NCI-H1048 (cell line): Measurements from ENCODE around the gene EPHA2.
A peak's percentile ranks its signal among the peaks of the same experiment; 100 is the strongest.
"Not testable (repeated sequence)": the region's sequence is repeated elsewhere in the genome, so short reads cannot be mapped to it uniquely, and the experiment has no call there.

Experiments used
- DNase-seq: peaks from one replicate; lab custom pipeline; 2025; lab: John Stamatoyannopoulos, UW

Gene EPHA2

DNA sequence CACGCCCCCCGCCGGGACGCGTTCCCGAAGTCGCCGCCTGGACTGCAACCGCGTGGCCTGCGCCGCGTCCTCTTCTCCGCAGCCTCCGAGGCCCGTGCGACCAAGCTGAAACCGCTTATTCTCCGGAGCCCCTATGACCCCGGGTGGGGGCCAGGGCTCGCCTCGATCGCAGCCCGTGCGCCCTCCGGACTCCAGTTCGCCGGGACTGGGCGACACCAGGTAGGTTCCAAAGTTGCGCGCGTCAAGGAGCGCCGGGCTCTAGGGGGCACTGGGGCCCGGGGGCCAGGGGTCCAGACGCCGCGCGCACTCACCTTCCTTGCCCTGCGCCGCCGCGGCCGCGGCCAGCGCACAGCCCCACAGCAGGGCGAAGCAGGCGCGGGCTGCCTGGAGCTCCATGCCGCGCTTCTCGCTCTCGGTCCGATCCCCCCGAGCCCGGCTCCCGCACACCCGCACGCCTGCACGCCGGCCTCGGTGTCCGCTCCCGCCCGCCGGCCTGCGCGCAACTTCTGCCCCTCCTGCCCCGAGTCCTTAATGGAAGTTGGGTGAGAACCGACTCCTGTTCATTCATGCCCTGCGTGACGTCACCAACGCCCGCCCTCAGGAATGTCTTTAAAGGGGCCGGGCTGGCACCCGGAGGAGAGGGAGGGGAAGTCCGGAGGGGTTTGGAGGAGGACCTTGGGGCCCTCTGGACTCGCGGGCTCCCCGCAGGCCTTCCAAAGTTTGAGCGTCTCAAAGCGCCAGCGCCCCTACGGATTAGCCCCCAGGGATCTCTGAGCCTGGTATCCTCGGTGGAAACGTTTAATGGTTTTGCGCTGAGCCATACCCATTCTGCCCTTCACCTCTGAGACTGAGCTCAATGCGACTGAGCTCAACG, at the start of gene EPHA2:
TSS of gene EPHA2 (minus strand) at position 533 of the 874 bp plus-strand sequence. CDS start at position 396, 137 bp downstream.
- peak; percentile 70 for DNase-seq

GRCh38 chr1:16205334-16205671, 49.4 kb upstream of the EPHA2 start:
- DNase-seq = no peak

DNA sequence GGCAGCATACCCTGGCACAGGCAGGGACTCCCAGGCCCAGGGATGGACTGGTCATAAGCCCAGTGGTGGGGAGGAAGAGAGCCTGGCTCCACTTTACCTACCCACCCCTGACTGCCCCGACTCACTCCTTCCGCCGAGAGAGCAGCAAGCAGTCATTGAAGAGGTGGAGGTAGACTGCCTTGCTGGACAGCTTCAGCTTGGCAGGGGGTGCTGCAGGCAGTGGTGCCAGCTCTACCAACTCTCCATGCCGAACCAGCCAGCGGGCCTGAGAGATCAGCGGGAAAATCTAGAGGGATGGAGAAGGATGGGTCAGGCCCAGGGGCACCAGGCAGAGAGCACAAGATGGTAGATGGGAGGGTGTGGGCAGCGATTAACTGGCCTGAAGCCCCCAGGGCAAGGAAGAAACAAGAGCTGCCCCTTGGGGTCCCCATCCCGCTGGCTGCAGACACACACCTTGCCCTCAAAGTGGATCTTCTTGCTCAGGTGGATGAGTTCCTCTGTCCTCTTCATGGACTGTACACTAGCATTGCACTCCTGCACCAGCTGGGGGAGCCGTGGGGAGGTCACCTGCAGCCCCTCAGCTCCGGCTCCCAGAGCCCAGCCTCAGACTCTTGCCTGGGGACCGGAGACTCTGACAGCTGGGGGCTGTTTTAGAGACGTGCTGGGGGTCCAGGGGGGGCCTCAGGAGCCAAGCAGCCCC, 48.9 kb upstream of the EPHA2 start:
- DNase-seq = no peak

DNA sequence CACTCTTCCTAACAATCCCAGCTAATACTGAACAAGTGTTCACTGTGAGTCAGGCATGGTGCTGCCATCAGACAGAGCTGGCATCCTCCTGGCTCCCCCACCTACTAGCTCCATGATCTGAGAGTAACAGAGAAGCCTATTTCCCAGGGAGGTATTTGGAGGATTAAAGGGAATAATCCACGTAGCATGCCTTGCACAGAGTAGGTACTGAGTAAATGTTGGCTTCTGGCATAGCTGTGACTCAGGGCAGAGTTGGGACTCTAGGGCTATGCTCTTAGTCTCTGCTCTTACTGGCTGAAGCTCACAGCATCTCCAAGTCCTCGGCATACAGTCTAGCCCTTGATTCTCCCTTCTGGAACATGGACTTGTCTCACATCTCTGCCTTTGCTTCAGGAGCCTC, 48.3 kb upstream of the EPHA2 start:
- no peak for DNase-seq

DNA sequence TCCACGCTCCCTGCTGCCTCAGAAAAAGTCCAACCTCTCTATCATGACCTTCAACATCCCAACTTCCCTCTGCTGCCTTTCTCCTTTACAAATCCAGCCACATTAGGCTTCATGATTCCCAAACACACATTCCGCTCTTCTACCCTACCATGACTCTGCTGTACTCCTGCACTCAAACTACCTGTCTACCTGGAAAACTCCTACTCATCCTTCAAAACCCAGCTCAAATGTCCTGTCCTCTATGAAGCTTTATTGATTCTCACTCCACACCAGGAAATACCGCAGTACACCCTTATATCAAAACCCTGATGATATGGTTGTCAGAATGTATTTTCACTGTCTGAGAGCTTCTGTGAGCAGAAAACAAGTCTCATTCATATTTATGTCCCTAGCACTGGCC, 47.7 kb upstream of the EPHA2 start:
- DNase-seq = no peak

GRCh38 chr1:16202281-16203210, 46.7 kb upstream of the EPHA2 start:
- no peak for DNase-seq

DNA sequence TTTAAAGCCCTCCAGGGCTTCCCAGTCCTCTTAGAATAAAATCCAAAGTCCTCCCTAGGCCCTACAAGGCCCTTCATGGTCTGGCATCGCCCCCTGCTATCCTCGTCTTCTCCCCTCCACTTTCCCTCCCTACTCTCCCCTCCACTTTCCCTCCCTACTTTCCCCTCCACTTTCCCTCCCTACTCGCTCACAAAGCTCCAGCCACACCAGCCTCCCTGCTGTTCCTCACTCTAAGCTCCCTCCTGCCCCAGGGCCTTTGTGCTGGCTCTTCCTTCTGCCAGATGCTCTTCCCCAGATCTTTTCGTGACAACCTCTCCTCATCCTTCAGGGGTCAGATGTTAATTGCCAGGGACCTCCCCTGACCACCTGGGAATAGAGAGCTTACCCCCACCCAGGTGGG, 43.8 kb upstream of the EPHA2 start:
- no peak for DNase-seq

DNA sequence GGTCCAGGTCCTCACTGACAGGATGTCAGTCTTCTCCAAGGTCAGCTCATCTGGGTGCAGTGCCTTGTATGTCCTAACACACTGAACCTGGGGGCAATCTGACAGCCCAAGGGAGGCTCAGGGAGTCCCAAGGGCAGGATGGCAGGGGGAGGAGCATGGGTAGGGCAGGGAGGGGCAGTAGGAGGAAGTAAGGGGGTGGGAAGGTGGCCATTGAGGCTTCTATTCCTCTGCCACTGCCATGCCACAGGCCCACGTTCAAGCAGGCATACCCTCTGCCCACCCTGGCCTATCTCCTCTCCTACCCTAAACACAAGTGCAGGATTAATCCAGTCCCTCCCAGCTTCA, 43.3 kb upstream of the EPHA2 start:
- DNase-seq = no peak

DNA sequence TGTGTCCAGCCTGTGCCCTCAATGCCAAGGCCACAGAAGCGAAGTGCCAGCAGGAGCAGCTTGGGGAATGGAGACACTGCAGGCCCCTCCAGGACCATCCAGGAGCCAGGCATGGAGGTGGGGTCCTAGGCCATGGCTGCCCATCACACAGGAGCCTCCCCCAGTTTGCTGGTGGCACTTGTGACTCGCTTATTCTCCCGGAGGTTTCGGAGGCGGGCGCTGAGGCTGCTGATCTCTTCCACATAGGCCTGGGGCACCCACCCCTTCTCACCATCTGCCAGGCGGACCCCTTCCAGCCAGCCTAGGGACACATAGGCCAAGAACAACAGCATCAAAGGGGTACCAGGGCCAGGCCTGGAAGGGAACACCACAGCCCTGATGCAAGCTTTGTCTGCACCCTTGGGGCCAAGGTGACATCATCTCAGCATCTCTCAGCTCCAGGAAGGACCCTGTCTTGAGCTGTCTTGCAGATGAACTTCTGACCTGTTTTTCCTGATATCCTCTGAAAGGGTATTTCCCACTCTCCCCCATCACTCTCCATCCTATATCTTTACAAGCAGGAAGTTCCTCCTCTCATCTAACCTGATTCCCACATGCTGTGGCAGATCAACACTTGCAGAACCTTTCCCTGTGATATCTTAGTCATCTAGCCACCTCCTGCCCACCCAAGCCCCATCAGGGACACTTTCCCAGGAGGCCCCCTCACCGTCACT, 42.7 kb upstream of the EPHA2 start:
- no peak for DNase-seq

DNA sequence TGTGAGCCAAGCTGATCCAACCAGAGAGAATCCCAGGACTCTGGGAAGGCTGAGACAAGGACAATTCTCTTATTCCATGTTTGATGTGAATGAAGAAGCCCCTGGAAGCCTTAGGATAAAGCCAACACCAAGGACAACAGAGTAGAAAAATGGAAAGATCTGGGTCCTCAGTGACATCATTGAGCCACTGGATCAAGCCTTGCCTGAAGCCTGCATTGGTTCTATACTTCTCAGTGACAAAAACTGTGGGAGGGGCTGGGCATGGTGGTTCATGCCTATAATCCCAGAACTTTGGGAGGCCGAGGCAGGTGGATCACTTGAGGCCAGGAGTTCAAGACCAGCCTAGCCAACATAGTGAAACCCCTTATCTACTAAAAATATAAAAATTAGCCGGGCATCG, 41.0 kb upstream of the EPHA2 start:
- no peak for DNase-seq

DNA sequence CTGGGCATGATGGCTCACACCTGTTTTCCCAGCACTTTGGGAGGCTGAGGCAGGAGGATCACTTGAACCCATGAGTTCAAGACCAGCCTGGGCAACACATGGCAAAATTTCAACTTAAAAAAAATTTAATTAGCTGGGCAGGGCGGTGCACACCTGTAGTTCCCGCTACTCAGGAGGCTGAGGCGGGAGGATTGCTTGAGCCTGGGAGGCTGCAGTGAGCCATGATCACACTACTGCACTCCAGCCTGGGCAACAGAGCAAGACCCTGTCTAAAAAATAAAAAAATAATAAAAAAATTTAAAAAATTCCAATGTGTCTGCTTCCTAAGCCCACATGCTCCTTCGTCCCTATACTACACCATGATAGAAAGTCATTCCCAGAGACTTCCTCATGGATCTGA, 40.3 kb upstream of the EPHA2 start:
- not testable (repeated sequence) for DNase-seq

- DNase-seq = no peak
Observed at GRCh38 chr1:16195518-16195905, 39.6 kb upstream of the EPHA2 start.

DNA sequence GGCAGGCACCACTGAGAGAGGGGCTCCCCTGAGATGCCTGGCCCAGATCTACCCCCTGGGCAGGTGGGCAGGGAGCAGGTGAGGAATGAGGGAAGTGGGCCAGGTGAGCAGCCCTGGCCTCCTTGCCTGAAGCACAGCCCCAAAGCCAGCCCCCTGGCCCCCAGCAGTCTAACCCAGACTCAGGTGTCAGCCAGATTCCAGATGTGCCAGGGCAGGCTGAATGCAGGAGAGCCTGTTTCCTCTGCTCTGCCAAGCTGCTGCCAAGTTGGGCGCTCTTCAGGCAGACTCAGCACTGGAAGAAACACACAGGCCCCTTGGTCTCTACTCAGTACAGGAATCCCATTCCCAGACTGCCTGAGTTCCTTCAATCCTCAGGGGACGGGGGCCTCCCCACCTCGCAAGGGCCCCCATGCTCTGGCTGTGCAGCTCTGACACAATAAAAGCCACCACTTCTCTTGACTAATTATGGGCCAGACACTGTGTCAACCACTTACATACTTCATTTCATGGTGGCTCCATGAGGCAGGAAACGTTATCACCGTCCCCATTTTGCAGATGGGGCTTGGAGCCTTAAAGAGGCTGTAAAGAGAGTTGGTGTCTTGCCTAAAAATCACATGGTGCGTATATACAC, 36.2 kb upstream of the EPHA2 start:
- DNase-seq = no peak

- DNase-seq = no peak
Observed at GRCh38 chr1:16191309-16191708, 35.4 kb upstream of the EPHA2 start.

GRCh38 chr1:16189921-16190621, 34.2 kb upstream of the EPHA2 start:
- DNase-seq = no peak

DNA sequence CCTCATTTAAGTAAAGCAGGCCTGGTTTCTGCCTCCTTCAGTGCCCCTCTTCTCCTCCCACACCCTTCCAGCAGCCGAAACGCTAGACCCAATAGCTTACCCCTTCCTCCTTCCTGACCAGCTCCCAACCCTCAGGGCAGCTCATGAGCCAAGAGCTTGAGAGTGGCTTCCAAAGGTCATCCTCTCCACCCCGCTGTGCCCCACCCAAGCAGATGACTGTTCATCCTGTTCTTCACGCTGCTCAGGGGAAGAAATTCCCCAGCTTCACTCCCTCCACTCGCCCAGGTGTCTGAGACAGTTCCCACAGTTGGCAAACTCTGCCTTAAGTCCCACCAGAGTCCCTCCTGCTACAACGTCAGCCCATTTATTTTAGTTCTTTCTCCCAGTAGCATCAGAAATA, 33.1 kb upstream of the EPHA2 start:
- DNase-seq = no peak

DNA sequence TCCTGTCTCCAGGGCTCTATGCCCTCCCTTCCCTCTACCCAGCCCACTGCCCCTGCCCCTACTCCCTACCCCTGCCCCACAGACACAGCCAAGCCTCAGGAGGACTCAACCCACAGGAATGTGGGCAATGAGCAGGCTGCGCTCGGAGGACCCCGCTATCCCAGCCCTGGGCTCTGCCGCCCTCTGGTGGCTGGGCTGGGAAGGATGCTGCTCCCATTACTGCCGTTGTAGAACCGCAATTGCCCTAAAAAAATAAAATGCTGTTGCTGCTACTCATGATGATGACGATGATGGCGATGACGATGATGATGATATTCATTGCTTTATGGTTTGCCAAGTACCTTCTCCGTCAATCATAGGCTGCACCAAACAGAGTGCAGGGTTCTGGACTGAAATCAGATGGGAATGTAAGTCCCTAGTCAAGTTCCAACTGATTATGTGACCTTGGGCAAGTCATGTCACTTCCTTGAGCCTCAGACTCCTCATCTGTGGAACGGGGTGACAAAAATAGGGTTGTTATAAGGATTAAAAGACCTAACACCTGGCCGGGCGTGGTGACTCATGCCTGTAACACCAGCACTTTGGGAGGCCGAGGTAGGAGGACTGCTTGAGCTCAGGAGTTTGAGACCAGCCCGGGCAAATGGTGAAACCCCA, 32.0 kb upstream of the EPHA2 start:
- peak; percentile 68 for DNase-seq

DNA sequence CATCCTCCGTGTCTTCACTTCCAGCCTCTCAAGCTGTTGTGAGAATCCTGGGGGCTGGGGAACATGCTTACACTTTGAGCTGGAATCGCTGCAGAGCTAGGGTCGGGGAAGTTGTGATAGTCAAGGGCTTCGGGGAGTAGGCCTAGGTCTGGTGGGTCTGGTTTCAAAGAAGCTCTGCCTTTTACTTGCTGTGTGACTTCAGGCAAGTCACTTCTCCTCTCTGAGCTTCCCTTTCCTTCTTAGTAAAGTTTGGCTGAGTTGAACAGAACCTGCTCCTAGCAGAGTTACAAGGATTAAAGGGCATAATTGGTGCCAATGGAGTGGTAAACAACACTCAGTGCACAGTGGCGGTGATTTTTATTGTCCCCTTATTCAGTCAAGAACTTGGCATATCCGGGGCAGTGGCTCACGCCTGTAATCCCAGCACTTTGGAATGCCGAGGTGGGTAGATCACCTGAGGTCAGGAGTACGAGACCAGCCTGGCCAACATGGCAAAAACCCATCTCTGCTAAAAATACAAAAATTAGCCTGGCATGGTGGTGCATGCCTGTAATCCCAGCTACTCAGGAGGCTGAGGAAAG, 30.9 kb upstream of the EPHA2 start:
- DNase-seq = no peak

- DNase-seq = no peak
Observed at GRCh38 chr1:16184557-16185303, 28.9 kb upstream of the EPHA2 start.
